Pulmonary artery endothelial cell (primary cell): ENCODE measurements around the gene NEUROG3. TPM values are rescaled to one million over a fixed set of nuclear protein-coding genes. Genes with fewer than 3 reads are reported as not detected.

Experiments
- total RNA-seq: library from RNA; depleted of rRNA; stranded (reverse); fragments of >200 nt; gene quantifications from 2 replicates; pipeline ENCODE4 v1.2.3, GENCODE V29; 2014

NEUROG3 gene
- total RNA-seq, 1 donor from 2014 or later, result not detected

Other genes starting within 250 kb of the NEUROG3 start
- 0.07 TPM in 2 replicates for gene TACR2, start 156.5 kb downstream of the NEUROG3 start, total RNA-seq
- gene TSPAN15, start 122.0 kb downstream of the NEUROG3 start, total RNA-seq, result 21.0 and 129 TPM in 2 replicates
- gene FAM241B, start 56.8 kb upstream of the NEUROG3 start, total RNA-seq, result 0.20 TPM in 1 of 2 replicates, not detected in the other
- gene COL13A1, start 228.5 kb upstream of the NEUROG3 start, total RNA-seq, result 33.6 and 68.0 TPM in 2 replicates